PC-9 (cell line): ENCODE measurements around the gene PPM1E. TPM values are rescaled to one million over a fixed set of nuclear protein-coding genes. Genes with fewer than 3 reads are reported as not detected.
"Not testable (repeated sequence)": the region's sequence is repeated elsewhere in the genome, so short reads cannot be mapped to it uniquely, and the experiment has no call there.

Source experiments
- BruUV-seq: library from RNA; stranded (reverse); fragments of 400-500 nt; replicated peaks from 2 replicates; lab custom pipeline; 2021; lab: Mats Ljungman, UMichigan
- CTCF ChIA-PET: fragments of 300-600 bp; sonication (Branson Sonifier 250); formaldehyde crosslinking; loops from one replicate; lab custom pipeline; 2022; ENCODE audit warnings: antibody characterized with exemption; lab: Charles Lee
- POLR2A ChIA-PET: fragments of 300-600 bp; sonication (Branson Sonifier 250); formaldehyde crosslinking; loops from one replicate; lab custom pipeline; 2022; ENCODE audit warnings: antibody characterized with exemption; ENCODE audit not compliant: unreplicated experiment; lab: Charles Lee
- DNase-seq, 2 experiments: peaks; one replicate each; pipeline versions ENCODE4 v3.0.0 to v3.0.0-alpha.2; 2015 to 2022; ENCODE audit warnings: mixed read lengths in 1 of 2
- H2AFZ ChIP-seq: fragments of 200-600 bp; sonication (generic); 2 replicates; pipeline ENCODE4 v1.8.1; 2017; ENCODE audit warnings: antibody characterized with exemption
- H3F3A ChIP-seq: fragments of 200-600 bp; sonication (generic); 2 replicates; pipeline ENCODE4 v1.8.1; 2017; ENCODE audit warnings: antibody characterized with exemption, mild to moderate bottlenecking, low read depth; ENCODE audit not compliant: insufficient read depth
- H3K27ac ChIP-seq: fragments of 200-600 bp; sonication (generic); 2 replicates; pipeline ENCODE4 v1.6.1; 2016; ENCODE audit warnings: mixed run types
- H3K27me3 ChIP-seq: fragments of 200-600 bp; sonication (generic); 2 replicates; pipeline ENCODE4 v1.6.1; 2016; ENCODE audit warnings: low read depth, mixed run types; ENCODE audit not compliant: insufficient read depth
- H3K36me3 ChIP-seq: fragments of 200-600 bp; sonication (generic); 2 replicates; pipeline ENCODE4 v1.6.1; 2016; ENCODE audit warnings: low read depth, mixed run types
- H3K4me1 ChIP-seq: fragments of 200-600 bp; sonication (generic); replicated peaks from 2 replicates; pipeline ENCODE4 v1.6.1; 2016; ENCODE audit warnings: mixed run types; ENCODE audit not compliant: insufficient read depth
- H3K4me2 ChIP-seq: fragments of 200-600 bp; sonication (generic); 2 replicates; pipeline ENCODE4 v1.6.1; 2017; ENCODE audit warnings: mixed run types
- H3K4me3 ChIP-seq: fragments of 200-600 bp; sonication (generic); 2 replicates; pipeline ENCODE4 v1.6.1; 2016; ENCODE audit warnings: mixed run types
- H3K79me2 ChIP-seq: fragments of 200-600 bp; sonication (generic); 2 replicates; pipeline ENCODE4 v1.6.1; 2017; ENCODE audit warnings: low read depth, mixed run types
- H3K9me2 ChIP-seq: fragments of 200-600 bp; sonication (generic); 2 replicates; pipeline ENCODE4 v1.8.1; 2017; ENCODE audit warnings: mild to moderate bottlenecking; ENCODE audit not compliant: insufficient read depth
- H3K9me3 ChIP-seq: fragments of 200-600 bp; sonication (generic); 2 replicates; pipeline ENCODE4 v1.8.1; 2016; ENCODE audit warnings: low read depth; ENCODE audit not compliant: insufficient read depth
- H4K20me1 ChIP-seq: fragments of 200-600 bp; sonication (generic); 2 replicates; pipeline ENCODE4 v1.8.1; 2017; ENCODE audit not compliant: insufficient read depth
- EZH2 ChIP-seq: fragments of 200-600 bp; sonication (generic); IDR thresholded peaks from 2 replicates; pipeline ENCODE4 v1.8.0; 2017; ENCODE audit warnings: antibody characterized with exemption, low read depth
- intact Hi-C: fragments of 100-400 bp; cut with micrococcal nuclease; formaldehyde crosslinking; loops from one replicate; pipeline ENCODE4 v1.10.0; 2022; ENCODE audit not compliant: unreplicated experiment
- total RNA-seq: library from RNA; stranded (reverse); gene quantifications from 2 replicates; pipeline ENCODE4 v1.2.3, GENCODE V29; 2021
- TF ChIP-seq, protein P1 (sequence below): fragments of 200-600 bp; sonication (generic); conservative IDR thresholded peaks from 2 replicates; pipeline ENCODE4 v1.6.1; 2017; ENCODE audit warnings: mixed run types, antibody characterized with exemption, mild to moderate bottlenecking, moderate library complexity

PPM1E gene
- total RNA-seq, 1 experiment from 2014 or later, result 0.04 TPM

DNA sequence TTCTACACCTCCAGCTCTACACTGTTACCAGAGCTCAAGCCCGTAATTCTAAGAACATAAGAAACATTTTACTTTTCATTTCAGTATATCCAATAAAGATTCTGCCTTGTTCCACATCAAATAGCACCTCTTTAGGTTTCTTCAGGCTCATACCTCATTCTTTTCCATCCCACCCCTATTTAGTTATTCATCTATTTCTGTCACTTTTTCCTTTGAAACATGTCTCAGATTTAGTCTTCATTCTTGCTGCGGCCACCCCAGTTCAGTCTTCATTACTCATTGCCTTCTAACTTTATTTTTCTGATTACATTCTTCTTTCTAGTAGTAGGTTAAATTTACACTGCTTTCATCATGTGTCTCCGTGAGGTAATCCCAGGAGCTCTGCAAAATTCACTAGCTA lies 33.5 kb downstream of the PPM1E start:
- Histone ChIP-seq H3K79me2 (no peaks in the 10 kb centered on the region), H3K4me3 (no peak overlapping the region), H3K9me2 (no peaks in the 10 kb centered on the region), H3K4me1 (peaks cover 18% of the 10 kb centered on the region), H3F3A (peaks cover 6% of the 10 kb centered on the region), H3K36me3 (no peaks in the 10 kb centered on the region), H3K9me3 (no peaks in the 10 kb centered on the region), H3K4me2 (no peak overlapping the region), H3K27ac (no peak overlapping the region), H3K27me3 (no peaks in the 10 kb centered on the region), H4K20me1 (no peaks in the 10 kb centered on the region), H2AFZ (no peak overlapping the region)
- intact Hi-C loops, result no loop called here
- TF ChIP-seq, protein P1, sequence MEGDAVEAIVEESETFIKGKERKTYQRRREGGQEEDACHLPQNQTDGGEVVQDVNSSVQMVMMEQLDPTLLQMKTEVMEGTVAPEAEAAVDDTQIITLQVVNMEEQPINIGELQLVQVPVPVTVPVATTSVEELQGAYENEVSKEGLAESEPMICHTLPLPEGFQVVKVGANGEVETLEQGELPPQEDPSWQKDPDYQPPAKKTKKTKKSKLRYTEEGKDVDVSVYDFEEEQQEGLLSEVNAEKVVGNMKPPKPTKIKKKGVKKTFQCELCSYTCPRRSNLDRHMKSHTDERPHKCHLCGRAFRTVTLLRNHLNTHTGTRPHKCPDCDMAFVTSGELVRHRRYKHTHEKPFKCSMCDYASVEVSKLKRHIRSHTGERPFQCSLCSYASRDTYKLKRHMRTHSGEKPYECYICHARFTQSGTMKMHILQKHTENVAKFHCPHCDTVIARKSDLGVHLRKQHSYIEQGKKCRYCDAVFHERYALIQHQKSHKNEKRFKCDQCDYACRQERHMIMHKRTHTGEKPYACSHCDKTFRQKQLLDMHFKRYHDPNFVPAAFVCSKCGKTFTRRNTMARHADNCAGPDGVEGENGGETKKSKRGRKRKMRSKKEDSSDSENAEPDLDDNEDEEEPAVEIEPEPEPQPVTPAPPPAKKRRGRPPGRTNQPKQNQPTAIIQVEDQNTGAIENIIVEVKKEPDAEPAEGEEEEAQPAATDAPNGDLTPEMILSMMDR, result no peak
- no peak for TF ChIP-seq EZH2
- no TSS peak for BruUV-seq
- CTCF ChIA-PET, result no interaction called here
- POLR2A ChIA-PET, result no interaction called here
- no peak for DNase-seq

DNA sequence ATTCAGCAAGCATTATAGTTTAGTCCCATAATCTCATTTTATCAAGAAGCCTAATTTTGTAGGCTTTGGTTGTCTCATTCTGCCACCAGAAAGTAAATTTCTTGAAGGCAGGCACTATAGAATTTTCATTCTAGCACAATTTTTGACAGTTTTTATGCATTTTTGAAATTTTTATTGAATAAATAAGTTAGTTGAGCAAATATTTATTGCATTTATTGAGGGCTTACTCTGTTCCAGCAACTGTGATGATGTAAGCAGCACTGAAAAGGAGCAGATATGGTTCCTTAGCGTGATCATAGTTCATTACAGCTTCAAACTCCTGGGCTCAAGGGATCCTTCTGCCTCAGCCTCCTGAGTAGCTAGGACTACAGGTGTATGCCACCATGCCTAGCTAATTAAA lies 34.2 kb downstream of the PPM1E start:
- Histone ChIP-seq H3K79me2 (no peaks in the 10 kb centered on the region), H4K20me1 (no peaks in the 10 kb centered on the region), H3K9me2 (no peaks in the 10 kb centered on the region), H3F3A (peaks cover 6% of the 10 kb centered on the region), H3K9me3 (no peaks in the 10 kb centered on the region), H3K4me2 (no peak overlapping the region), H3K4me3 (no peak overlapping the region), H3K4me1 (peaks cover 18% of the 10 kb centered on the region), H3K36me3 (no peaks in the 10 kb centered on the region), H2AFZ (no peak overlapping the region), H3K27ac (no peak overlapping the region), H3K27me3 (no peaks in the 10 kb centered on the region)
- ChIA-PET CTCF (no interaction called here), POLR2A (no interaction called here)
- intact Hi-C loops, result no loop called here
- TF ChIP-seq EZH2, result no peak
- TF ChIP-seq, protein P1, result no peak
- no TSS peak for BruUV-seq
- DNase-seq, result no peak

- H2AFZ ChIP-seq, H3K27me3 ChIP-seq, BruUV-seq, H3K36me3 ChIP-seq, CTCF ChIA-PET, POLR2A ChIA-PET, H3K9me3 ChIP-seq, DNase-seq, H3K27ac ChIP-seq, H3F3A ChIP-seq, intact Hi-C loops, H3K4me3 ChIP-seq, H3K9me2 ChIP-seq, H3K4me1 ChIP-seq, H4K20me1 ChIP-seq, H3K79me2 ChIP-seq, H3K4me2 ChIP-seq: not testable (repeated sequence)
These were observed 38.9 kb downstream of the PPM1E start for GRCh38 chr17:58794508-58794907.

DNA sequence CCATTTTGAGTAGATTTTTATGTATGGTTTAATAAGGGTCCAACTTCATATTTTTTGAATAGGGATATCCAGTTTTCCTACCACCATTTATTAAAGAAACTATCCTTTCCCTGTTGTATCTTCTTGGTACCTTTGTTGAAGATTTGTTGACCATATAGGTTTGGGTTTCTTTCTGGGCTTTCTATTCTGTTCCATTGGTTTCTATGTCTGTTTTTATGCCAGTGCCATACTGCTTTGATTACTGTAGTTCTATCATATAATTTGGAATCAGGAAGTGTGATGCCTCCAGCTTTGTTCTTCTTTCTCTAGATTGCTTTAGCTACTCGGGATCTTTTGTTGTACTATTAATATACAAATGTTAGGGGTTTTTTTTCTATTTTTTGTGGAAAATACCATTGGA lies 46.5 kb downstream of the PPM1E start:
- BruUV-seq, result no TSS peak
- no peaks in the 10 kb centered on the region for H3F3A ChIP-seq
- H3K36me3 ChIP-seq, result no peaks in the 10 kb centered on the region
- no peak overlapping the region for H2AFZ ChIP-seq
- H3K9me2 ChIP-seq, result no peaks in the 10 kb centered on the region; the same call in 1 of the 2 replicates
- H3K4me2 ChIP-seq, result no peak overlapping the region
- DNase-seq, result no peak
- no peak overlapping the region for H3K4me3 ChIP-seq
- H3K79me2 ChIP-seq, result no peaks in the 10 kb centered on the region
- TF ChIP-seq, protein P1, result no peak
- TF ChIP-seq EZH2, result no peak
- intact Hi-C loops, result no loop called here
- H3K27ac ChIP-seq, result no peak overlapping the region
- ChIA-PET CTCF (no interaction called here), POLR2A (interaction anchor here (0.7 kb wide), 1 partner anchor 395 kb away, joined by 3 read pairs; no protein-coding TSS in a partner anchor)
- H3K4me1 ChIP-seq, result no peaks in the 10 kb centered on the region
- no peaks in the 10 kb centered on the region for H4K20me1 ChIP-seq
- no peaks in the 10 kb centered on the region for H3K27me3 ChIP-seq
- no peaks in the 10 kb centered on the region for H3K9me3 ChIP-seq
